ENCODE measurements around the gene GTF3C2. TPM values are rescaled to one million over a fixed set of nuclear protein-coding genes. Genes with fewer than 3 reads are reported as not detected.

Gene GTF3C2
- total and polyA plus RNA-seq, 2 of the 4 experiments (the other 2 are of a cell fraction): 25.5 to 36.9 TPM

- TF ChIP-seq USF2 (IDR thresholded peaks at IDR 0.05; ENCODE audit: low read depth, low read length): no peak
Observed at GRCh38 chr2:27307287-27307544, 49.3 kb downstream of the GTF3C2 start (continued).

DNA sequence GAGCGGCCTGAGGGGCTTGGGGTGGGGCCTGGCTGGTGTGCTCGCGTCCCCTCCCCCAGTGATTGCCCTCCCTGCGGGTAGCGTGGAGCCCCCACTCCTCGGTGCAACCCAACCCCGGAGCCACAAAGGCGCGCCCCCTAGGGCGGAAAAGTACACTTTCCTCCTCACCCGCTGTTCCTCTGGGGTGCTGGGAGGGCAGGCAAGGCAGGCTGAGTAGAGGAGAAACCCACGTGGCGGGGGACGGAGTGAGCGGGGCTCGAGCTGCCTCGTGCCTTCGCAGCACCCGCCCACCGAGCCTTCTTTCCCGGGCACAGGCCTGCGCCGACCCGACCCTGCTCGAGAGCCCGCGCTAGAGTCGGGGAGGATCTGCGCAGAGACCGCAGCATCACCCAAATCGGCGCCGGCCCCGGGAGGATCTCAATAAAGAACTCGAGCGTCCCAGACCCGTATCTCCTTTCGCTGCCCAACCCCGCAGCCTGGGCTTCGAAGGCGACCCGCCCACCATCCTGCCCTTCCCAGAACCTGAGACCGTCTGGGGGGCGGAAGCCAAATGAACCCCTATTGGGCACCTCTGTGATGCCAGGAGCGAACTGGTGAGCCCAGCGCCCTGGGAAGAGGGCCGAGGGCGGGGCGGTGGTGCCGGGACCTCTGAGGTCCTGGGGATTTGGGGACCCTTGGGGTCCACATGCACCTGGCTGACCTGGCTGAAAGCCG lies 49.8 kb downstream of the GTF3C2 start:
- no peak overlapping the region for H4K8ac ChIP-seq (ENCODE audit: low read depth in 2 of 2, low read length in 2 of 2)
- POLR2A ChIA-PET (ENCODE audit: unreplicated experiment): interaction anchor here (0.6 kb wide), 1 partner anchor 60 kb away, joined by 3 read pairs; no protein-coding TSS in a partner anchor
- H3K9ac ChIP-seq (ENCODE audit: low read depth, low read length): no peak overlapping the region
- H3K36me3 ChIP-seq (ENCODE audit: control insufficient read depth, insufficient read depth, low read length): peaks cover 11% of the 10 kb centered on the region
- no peaks in the 10 kb centered on the region; the same call in 1 of the 2 replicates for H3K9me1 ChIP-seq (ENCODE audit: insufficient read depth, low read length)
- DNase-seq (no peak), ATAC-seq (ENCODE audit: low read depth) (peak; percentile 6)
- H4K5ac ChIP-seq (ENCODE audit: low read depth, low read length): no peak overlapping the region
- intact Hi-C loops (cut with micrococcal nuclease) (no loop called here), dilution Hi-C loops (cut with HindIII; ENCODE audit: low sequenced_read_pairs, unreplicated experiment) (no loop called here), in situ Hi-C loops (cut with MboI; ENCODE audit: low sequenced_read_pairs) (no loop called here)
- no peak overlapping the region for H2AK5ac ChIP-seq (ENCODE audit: low read depth, low read length)
- no peaks in the 10 kb centered on the region for H3K79me1 ChIP-seq (ENCODE audit: low read depth in 1 of 2, low read length in 2 of 2)
- no peak overlapping the region for H3K18ac ChIP-seq (ENCODE audit: low read depth, low read length)
- peaks cover 10% of the 10 kb centered on the region for H4K20me1 ChIP-seq (ENCODE audit: insufficient read depth, low read length)
- no TSS peak for BruUV-seq (replicated peaks)
- no peak overlapping the region for H2BK120ac ChIP-seq (ENCODE audit: low read depth, low read length)
- no peaks in the 10 kb centered on the region; the same call in 1 of the 2 replicates for H3K4me1 ChIP-seq (ENCODE audit: control insufficient read depth, insufficient read depth, low read length)
- no peaks in the 10 kb centered on the region; the same call in 1 of the 2 replicates for H3K9me3 ChIP-seq (ENCODE audit: control insufficient read depth, insufficient read depth, low read length)
- no peak overlapping the region for H3K23ac ChIP-seq (ENCODE audit: low read depth, low read length)
- H3K27ac ChIP-seq (ENCODE audit: insufficient read depth, low read length): no peak overlapping the region
- H3K27me3 ChIP-seq (ENCODE audit: control insufficient read depth, insufficient read depth, low read length): peaks cover 41% of the 10 kb centered on the region
- no peak overlapping the region for H3K4me3 ChIP-seq (ENCODE audit: insufficient read depth, low read depth, low read length)
- H2AK9ac ChIP-seq (replicated peaks; ENCODE audit: low read depth, low read length, poor library complexity): no peak overlapping the region
- no peak overlapping the region; the same call in 1 of the 2 replicates for H3K4me2 ChIP-seq (ENCODE audit: low read depth, low read length)
- no peak overlapping the region for H4K91ac ChIP-seq (ENCODE audit: insufficient read depth, low read depth, low read length)
- H3K4ac ChIP-seq (ENCODE audit: low read depth, low read length): no peak overlapping the region
- no peak overlapping the region for H2BK15ac ChIP-seq (ENCODE audit: low read depth, low read length)
- H3K56ac ChIP-seq (ENCODE audit: extremely low read depth, insufficient read depth, low read length): no peak overlapping the region
- no peak overlapping the region for H3K14ac ChIP-seq (replicated peaks; ENCODE audit: low read depth, low read length)
- no peak overlapping the region for H2BK5ac ChIP-seq (ENCODE audit: low read depth, low read length, poor library complexity, severe bottlenecking)
- TF ChIP-seq CHD1 (IDR thresholded peaks at IDR 0.05; ENCODE audit: low read depth, low read length): no peak
- no peak for TF ChIP-seq CTCF (conservative IDR thresholded peaks at IDR 0.05; ENCODE audit: low read depth, low read length)
- no peak overlapping the region for H2BK20ac ChIP-seq (ENCODE audit: low read depth, low read length)
- CTCF ChIA-PET: no interaction called here
- peak overlapping the region; percentile 36 for H2AFZ ChIP-seq (replicated peaks; ENCODE audit: low read length, poor library complexity)
- 2% methylated on average over 9 of the region's 51 CpGs; no CpG with 5 or more reads in 1 of the 2 experiments for WGBS, 2 experiments (ENCODE audit: extremely low coverage in 2 of 2, insufficient read length in 1 of 2)

Data from IMR-90 (cell line).